Measurements from ENCODE around the gene EDARADD.

- TF ChIP-seq CTCF (IDR thresholded peaks at IDR 0.05) (no peak), EZH2phosphoT487 (IDR thresholded peaks at IDR 0.05) (no peak), EZH2 (IDR thresholded peaks at IDR 0.05) (no peak)
Measured at GRCh38 chr1:236425031-236425663, 31.1 kb downstream of the EDARADD start.

All from neural progenitor cell (in vitro differentiated cells).